Epithelial cell of proximal tubule (primary cell): ENCODE results near the gene DSG3. TPM values are rescaled to one million over a fixed set of nuclear protein-coding genes. Genes with fewer than 3 reads are reported as not detected.

Experiments used
- DNase-seq: peaks from one replicate; pipeline ENCODE4 v3.0.0-alpha.2; 2011; ENCODE audit warnings: low read depth
- H3K4me3 ChIP-seq: 2 replicates; pipeline ENCODE4 v1.5.1; 2011; ENCODE audit warnings: low read depth, mild to moderate bottlenecking, low read length
- CTCF ChIP-seq: conservative IDR thresholded peaks from 2 replicates; pipeline ENCODE4 v1.5.1; 2012; ENCODE audit warnings: low read depth, mild to moderate bottlenecking, low read length
- total RNA-seq: library from RNA; depleted of rRNA; stranded (reverse); fragments of >200 nt; gene quantifications from 2 replicates; pipeline ENCODE4 v1.2.3, GENCODE V29; 2015

DSG3 gene
- total RNA-seq, 1 donor from 2014 or later: not detected

- no peak for TF ChIP-seq CTCF
- no peak overlapping the region for H3K4me3 ChIP-seq
Observed at GRCh38 chr18:31430072-31430471, 17.5 kb upstream of the DSG3 start.

GRCh38 chr18:31430554-31430953 is 17.0 kb upstream of the DSG3 start:
- no peak overlapping the region for H3K4me3 ChIP-seq
- TF ChIP-seq CTCF: no peak
- DNase-seq: no peak

More at GRCh38 chr18:31430072-31430471, 17.5 kb upstream of the DSG3 start:
- no peak for DNase-seq

GRCh38 chr18:31432316-31432715 is 15.2 kb upstream of the DSG3 start:
- TF ChIP-seq CTCF: no peak
- H3K4me3 ChIP-seq: no peak overlapping the region
- DNase-seq: no peak

- DNase-seq: no peak
- TF ChIP-seq CTCF: peak; percentile 3
- H3K4me3 ChIP-seq: no peak overlapping the region
Observed at GRCh38 chr18:31436825-31437224, 10.7 kb upstream of the DSG3 start.

- no peak for DNase-seq
- H3K4me3 ChIP-seq: no peak overlapping the region
- no peak for TF ChIP-seq CTCF
Observed at GRCh38 chr18:31438402-31438801, 9.1 kb upstream of the DSG3 start.

GRCh38 chr18:31439807-31440325 is 7.7 kb upstream of the DSG3 start:
- TF ChIP-seq CTCF: no peak
- H3K4me3 ChIP-seq: no peak overlapping the region

GRCh38 chr18:31440787-31441186 is 6.8 kb upstream of the DSG3 start:
- no peak for TF ChIP-seq CTCF
- no peak overlapping the region for H3K4me3 ChIP-seq
- DNase-seq: no peak

More at GRCh38 chr18:31439807-31440325, 7.7 kb upstream of the DSG3 start:
- DNase-seq: no peak
